GM12892 (cell line): ENCODE data around the gene TLR10.

Experiments used
- POLR2A ChIP-seq: IDR thresholded peaks from 2 replicates; pipeline ENCODE4 v1.6.1; 2011; ENCODE audit warnings: low read depth, low read length, control low read depth
- POLR2AphosphoS5 ChIP-seq: IDR thresholded peaks from 2 replicates; pipeline ENCODE4 v1.6.1; 2011; ENCODE audit warnings: low read depth, low read length, control low read depth

DNA sequence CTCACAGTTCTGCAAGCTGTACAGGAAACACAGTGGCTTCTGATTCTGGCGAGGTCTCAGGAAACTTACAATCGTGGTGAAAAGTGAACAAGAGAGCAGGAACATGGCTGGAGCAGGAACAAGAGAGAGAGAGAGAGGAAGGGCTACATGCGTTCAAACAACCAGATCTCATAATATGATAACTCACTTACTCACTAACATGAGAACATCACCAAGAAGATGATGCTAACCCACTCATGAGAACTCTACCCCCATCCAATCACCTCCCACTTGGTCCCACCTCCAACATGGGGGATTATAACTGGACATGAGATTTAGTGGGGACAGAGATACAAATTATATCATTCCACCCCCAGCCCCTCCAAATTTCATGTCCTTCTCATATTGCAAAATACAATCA, 31.6 kb upstream of the TLR10 start:
- no peak for TF ChIP-seq POLR2AphosphoS5
- TF ChIP-seq POLR2A = no peak
